ENCODE data around the gene MESP1.

MESP1 gene

DNA sequence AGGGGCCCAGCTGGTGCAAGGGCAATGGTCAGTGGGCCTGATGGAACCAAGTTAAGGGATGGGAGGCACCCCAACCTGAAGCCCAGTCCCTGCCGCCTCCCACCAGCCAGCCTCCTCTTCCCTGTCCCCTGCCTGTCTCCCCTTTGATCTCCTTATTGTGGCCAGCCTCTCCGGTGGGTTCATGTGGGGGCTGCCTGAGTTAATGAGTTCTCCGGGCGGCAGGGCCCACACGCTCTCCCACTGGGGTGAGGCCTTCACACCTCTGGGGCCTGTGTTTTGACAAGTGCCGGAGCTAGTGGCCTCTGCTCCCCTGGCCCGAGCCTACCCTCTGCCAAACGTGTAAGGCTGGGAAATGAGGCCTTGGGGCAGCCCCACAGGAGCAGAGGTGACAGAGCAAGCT lies 7.2 kb upstream of the MESP1 start:
- no peak for DNase-seq

DNA sequence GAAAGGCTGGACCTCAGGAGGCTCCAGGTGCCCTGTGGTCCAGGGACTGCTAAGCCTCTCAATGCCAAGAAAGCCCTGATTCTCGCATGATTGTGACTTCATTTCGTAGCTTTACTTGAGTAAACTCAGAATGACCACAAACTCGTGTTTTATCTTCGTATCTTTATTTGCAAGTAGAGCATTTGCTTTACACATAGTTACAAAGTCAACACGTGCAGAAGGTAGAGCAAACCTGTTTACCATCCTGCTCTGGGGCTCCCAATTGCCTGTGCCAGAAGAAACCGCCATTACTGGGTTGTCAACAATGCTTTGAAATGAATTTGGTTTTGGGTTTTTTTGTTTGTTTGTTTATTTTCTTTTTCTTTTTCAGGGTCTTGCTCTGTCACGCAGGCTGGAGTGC lies 5.8 kb upstream of the MESP1 start:
- no peak for DNase-seq

DNA sequence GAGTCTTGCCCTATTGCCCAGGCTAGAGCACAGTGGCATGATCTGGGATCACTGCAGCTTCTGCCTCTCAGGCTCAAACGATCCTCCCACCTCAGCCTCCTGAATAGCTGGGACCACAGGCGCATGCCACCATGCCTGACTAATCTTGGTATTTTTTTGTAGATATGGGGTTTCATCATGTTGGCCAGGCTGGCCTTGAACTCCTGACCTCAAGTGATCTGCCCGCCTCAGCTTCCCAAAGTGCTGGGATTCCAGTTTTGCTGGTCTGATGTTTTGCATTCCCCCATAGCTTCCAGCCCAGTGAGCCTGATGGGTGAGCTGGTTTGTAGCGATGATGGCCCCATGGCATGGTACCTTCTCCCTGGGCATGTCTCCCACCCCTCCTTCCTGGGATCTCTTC lies 4.7 kb upstream of the MESP1 start:
- DNase-seq: no peak

GRCh38 chr15:89754361-89755154 lies 3.5 kb upstream of the MESP1 start:
- peak; percentile 33 for DNase-seq

DNA sequence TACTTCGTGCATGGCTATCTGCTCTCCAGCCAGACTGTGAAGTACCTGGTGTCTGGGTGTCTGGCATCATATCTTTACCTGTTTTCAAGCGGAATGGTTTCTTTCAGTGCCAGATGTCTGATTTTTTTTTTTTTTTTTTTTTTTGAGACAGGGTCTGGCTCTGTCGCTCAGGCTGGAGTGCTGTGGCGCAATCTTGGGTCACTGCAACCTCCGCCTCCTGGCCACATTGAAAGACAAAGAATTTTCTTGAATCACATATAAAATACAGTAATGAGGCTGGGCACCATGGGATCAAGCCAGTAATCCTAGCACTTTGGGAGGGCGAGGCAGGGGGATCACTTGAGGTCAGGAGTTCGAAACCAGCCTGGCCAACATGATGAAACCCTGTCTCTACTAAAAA lies 2.8 kb upstream of the MESP1 start:
- no peak for DNase-seq

GRCh38 chr15:89751748-89752147 lies 699 bp upstream of the MESP1 start:
- no peak for DNase-seq

DNA sequence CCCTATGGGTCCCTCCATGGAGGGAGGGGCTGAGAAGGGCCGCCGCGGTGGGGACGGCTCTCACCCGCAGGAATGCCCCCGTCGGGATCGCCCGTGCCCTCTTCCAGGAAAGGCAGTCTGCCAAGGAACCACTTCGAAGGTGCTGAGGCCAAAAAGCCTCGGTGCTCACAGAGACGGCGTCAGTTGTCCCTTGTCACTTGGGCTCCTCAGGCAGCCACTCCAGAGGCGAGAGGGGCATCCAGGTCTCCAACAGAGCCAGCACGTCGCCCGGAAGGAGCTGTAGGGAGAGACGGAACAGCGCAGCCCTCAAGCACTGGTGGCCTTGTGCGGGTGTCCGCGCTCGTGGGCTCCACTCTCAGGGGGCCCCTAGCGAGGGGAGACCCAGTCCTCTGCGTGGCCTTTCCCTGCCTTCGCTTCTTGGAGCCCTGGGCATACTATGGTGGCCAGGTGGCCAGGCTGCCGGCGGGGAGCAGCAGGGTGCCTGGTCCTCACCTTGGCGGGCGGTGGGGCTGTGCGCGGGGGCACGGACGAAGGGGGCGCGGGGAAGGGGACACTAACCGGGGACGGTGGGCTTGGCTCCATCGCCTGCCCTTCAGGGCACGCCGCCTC lies 994 bp downstream of the MESP1 start:
- no peak for DNase-seq

DNA sequence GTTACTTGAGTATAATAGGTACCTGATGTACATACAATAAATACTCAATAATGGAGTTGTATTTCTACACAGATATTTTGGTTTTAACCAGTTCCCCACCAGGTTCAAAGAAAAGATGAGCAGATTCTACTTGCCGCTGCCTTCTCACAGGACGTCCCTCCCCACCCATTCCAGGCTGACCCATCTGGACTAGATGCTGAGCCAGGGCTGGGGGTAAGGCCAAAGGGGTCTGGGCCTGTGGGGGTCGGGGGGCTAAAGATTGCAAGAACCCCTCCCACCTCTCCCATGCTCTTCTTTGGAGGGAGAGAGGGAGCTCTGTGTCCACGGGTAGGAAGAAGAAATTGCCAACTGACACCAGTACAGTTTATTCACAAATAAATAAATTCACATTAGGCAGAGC lies 1.5 kb downstream of the MESP1 start:
- no peak for DNase-seq

DNA sequence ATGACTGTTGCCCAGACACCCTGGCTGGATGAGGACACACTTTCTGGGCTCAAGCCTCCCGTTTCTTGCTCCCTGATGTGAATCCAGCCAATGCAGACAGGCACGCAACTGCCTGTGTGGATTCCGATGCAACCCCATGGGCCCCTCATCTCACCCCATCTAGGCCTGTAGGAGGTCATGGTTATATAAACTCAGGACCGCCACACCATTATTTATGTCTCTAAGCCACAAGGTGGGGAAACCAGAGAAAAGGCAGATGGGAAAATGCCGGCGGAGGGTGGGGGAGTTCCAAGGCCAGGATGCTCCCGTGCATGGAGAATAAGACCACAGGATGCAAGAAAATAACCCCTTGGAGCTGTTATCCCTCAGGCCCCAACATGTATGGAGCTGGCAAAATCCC lies 2.0 kb downstream of the MESP1 start:
- no peak for DNase-seq

DNA sequence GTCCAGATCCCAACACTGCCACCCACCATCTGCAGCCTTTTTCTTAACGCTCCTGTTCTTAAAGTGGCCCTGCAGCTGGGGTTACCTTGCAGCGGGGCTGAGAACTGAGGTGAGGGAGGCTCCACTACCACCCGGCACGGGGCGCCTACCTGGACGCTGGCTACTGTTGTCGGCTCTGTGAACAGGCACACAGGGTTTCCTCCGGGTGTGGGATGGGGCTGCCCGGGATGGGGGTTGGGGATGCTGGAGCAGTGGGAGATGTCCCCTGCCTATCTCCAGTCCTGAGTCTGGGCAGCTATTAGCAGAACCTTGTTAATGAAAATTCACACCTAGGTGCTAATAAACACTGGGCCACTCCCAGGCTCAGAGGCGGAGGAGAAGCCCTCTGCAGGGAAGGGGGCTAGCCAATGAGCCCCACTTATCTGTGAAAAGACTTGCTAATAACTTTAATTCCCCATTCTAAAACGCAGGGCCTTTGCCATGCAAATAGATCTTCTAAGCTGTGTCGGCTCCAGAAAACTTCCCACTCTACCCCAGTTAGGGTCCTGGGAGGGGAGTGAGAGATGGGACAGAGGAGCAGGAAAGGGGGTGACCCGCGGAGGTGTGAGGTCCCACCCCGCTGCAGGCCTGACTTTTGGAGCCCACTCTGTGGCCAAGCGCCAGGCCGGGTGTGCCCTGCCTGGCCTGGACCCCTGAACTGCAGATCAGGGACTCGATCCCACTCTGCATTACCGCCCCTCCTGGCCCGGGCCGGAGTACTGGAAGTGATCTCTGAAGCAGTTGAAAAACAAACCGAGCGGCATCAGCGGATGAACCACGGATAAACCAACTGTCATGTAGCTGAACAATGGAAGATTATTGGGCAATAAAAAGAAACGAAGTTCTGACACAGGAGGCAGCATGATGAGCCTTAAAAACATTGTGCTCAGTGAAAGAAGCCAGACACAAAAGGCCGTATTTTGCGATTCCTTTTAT lies 3.1 kb downstream of the MESP1 start:
- DNase-seq: no peak

GRCh38 chr15:89746386-89746780 lies 4.7 kb downstream of the MESP1 start:
- DNase-seq: no peak

DNA sequence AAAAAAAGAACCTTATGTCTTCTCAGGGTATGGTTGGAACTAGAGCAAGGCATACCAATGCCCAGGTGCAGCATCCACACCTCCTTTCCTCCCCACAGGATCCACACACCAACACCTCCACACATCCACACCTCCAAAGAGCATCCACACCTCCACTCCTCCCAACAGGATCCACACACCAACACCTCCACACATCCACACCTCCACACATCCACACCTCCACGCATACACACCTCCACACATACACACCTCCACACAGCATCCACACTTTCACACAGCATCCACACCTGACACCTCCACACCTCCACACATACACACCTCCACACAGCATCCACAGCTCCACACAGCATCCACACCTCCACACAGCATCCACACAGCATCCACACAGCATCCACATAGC lies 5.3 kb downstream of the MESP1 start:
- no peak for DNase-seq

- DNase-seq: no peak
Observed at GRCh38 chr15:89745131-89745530, 5.9 kb downstream of the MESP1 start.

GRCh38 chr15:89743594-89743993 lies 7.5 kb downstream of the MESP1 start:
- DNase-seq: no peak

DNA sequence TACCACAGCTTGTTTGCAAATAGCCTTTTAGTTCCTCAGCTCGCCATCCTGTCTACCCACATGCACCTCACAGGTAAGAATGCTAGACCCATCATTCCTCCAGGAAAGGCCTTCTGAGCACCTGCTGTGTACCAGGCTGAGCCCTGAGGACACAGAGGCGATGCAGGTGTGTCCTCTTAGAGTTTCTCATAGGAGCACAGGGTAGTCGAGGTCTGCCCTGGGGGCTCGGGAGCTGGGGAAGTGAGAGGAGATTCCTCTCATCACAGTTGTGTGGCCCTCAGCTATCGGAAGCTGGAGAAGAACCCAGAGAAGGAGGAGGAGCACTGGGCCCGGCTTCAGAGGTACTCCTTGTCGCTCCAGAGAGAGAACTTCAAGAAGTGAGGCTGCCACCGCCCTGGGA lies 8.0 kb downstream of the MESP1 start:
- no peak for DNase-seq

DNA sequence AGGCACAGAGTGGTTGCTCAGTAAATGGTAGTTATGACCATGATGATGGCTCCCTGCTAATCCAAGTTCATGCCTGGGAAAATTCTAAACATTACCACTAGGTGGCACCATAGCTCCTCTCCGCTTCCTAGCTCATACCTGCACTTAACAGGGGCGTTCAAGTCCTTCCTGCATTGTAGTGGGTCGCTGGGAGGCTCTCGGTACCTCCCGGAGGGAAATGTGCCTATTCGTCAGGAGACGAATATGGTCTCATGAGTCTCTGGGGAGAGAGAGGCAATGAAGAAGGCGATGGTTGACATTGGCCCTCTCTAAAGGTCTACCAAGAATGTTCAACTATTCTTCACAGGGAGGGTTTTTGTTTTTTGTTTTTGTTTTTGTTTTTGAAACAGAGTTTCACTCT lies 10.9 kb downstream of the MESP1 start:
- peak; percentile 69 for DNase-seq

DNA sequence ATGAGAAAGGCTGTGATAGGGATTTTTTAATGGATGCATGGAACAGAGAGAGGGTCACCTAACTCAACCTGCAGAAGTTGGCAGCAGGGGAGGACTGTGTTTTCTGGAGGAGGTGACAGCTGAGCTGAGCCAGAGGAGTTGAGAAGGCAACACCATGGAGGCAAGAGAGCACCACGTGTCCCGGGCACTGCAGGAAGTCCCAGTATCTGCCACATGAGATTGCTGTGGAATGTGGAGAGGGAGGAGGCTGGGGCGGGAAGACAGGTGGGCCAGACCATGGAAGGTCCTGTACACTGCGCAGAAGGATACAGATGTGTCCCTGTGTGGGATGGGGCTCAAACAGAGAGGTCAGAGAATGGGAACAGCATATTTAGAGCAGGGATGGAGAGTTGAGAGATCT lies 15.3 kb downstream of the MESP1 start:
- no peak for DNase-seq

- no peak for DNase-seq
Observed at GRCh38 chr15:89732451-89733172, 18.4 kb downstream of the MESP1 start.

DNA sequence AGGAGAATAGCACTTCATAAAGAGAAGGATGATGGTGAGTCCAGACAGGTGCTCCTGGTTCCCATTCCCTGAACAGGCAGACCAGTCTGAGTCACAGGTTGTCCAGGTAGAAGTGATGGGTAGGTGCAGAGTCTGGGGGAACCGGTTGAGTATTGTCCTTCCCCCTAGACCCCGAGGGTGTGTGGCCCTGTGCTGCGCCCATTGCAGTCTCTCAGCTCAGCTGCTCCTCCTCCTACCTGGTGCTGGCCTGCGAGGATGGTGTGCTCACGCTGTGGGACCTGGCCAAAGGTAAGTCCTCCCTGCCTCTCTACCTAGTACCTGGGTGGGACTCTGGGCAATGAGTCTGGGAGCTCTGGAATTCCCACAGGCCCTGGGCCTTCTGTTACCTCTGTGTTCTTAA lies 19.8 kb downstream of the MESP1 start:
- no peak for DNase-seq

- no peak for DNase-seq
Observed at GRCh38 chr15:89728254-89728653, 22.8 kb downstream of the MESP1 start.

DNA sequence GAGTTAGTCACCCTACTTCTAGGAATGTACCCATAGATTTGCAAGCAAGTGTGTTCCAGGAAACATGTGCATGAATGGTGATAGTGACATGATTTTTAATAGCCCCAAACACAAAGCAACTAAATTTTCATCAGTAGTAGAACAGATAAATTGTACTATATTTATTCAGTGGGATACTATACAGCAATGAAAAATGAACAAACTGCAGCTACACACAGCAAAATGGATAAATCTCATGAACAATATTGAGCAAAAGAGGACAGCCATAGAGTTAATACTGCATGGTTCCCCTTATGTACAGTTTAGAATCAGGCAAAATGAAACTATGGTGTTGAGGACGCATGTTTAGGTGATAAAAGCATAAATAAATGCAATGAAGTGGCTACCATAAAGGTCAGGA lies 26.0 kb downstream of the MESP1 start:
- no peak for DNase-seq

DNA sequence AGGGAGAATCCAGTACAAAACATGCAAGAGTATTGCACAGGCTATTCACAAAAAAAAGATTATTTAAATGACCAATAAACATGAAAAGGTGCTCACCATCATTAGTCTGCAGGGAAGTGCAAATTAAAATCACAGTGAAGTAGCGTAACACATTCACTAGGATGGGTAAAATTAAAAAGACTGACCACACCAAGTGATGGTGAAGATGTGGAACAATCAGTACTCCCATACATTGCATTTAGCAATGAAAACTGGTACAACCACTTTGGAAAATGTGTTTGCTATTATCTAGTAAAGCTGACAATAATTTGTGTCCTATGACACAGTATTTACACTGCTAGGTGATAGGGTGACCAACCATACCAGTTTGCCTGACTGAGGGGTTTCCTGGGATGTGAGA lies 26.4 kb downstream of the MESP1 start:
- no peak for DNase-seq

GRCh38 chr15:89723031-89723430 lies 28.0 kb downstream of the MESP1 start:
- no peak for DNase-seq
